HCT116 (cell line): ENCODE results near the gene BEND7. TPM values are rescaled to one million over a fixed set of nuclear protein-coding genes. Genes with fewer than 3 reads are reported as not detected.

Experiments used
- ATAC-seq: fragments of 200-7000 bp; cut with Tn5 transposase; 2 replicates; pipeline ENCODE4 v1.9.1; 2020; ENCODE audit warnings: mild to moderate bottlenecking, moderate library complexity
- BruUV-seq: library from RNA; stranded (reverse); fragments of 400-500 nt; replicated peaks from 2 replicates; lab custom pipeline; 2021; lab: Mats Ljungman, UMichigan
- CTCF ChIA-PET: fragments of 300-600 bp; sonication (Branson Sonifier 250); formaldehyde crosslinking; loops from one replicate; lab custom pipeline; 2021; ENCODE audit warnings: antibody characterized with exemption; lab: Charles Lee
- POLR2A ChIA-PET: fragments of 300-600, 350-600 bp; sonication (Branson Sonifier 250); formaldehyde crosslinking; loops from one replicate; lab custom pipeline; 2021; ENCODE audit warnings: antibody characterized with exemption; lab: Charles Lee
- RAD21 ChIA-PET, 2 experiments: fragments of 300-600 bp; sonication (Branson Sonifier 250); formaldehyde crosslinking; loops; one replicate each; lab custom pipeline; 2023; ENCODE audit warnings: low total read pairs in 2 of 2; ENCODE audit not compliant: uncharacterized antibody in 2 of 2, unreplicated experiment in 2 of 2, low non-redundant PET in 1 of 2; lab: Charles Lee
- DNase-seq: peaks from one replicate; pipeline ENCODE4 v3.0.0-alpha.2; 2010; ENCODE audit warnings: low read depth, low spot score
- H2AFZ ChIP-seq: fragments of 200-600 bp; shearing (Covaris generic), sonication (generic); 2 replicates; pipeline ENCODE4 v1.6.1; 2017; ENCODE audit warnings: low read depth, mixed run types, mixed read lengths, antibody characterized with exemption, low read length; ENCODE audit not compliant: poor library complexity, severe bottlenecking
- H3K27ac ChIP-seq: 2 replicates; pipeline ENCODE4 v1.5.1; 2012; ENCODE audit warnings: low read depth, low read length
- H3K27me3 ChIP-seq: fragments of 200-600 bp; sonication (generic); 2 replicates; pipeline ENCODE4 v1.6.1; 2016; ENCODE audit warnings: mixed run types, low read length, mixed read lengths; ENCODE audit not compliant: insufficient read depth
- H3K36me3 ChIP-seq, 2 experiments: fragments of 200-500 bp in 1 of 2; fragments of 200-600 bp in 1 of 2; sonication (Bioruptor generic) in 1 of 2; sonication (generic) in 1 of 2; 2 replicates each; pipeline versions ENCODE4 v1.5.1 to v1.6.1; 2014 to 2016; ENCODE audit warnings: low read length in 2 of 2, inconsistent platforms in 1 of 2, mixed read lengths in 1 of 2, mixed run types in 1 of 2; ENCODE audit not compliant: insufficient read depth in 2 of 2, control insufficient read depth in 1 of 2
- H3K4me1 ChIP-seq, 2 experiments: fragments of 200-600 bp in 1 of 2; sonication (generic) in 1 of 2; 2 replicates each; pipeline versions ENCODE4 v1.5.1 to v1.6.1; 2012 to 2017; ENCODE audit warnings: low read length in 2 of 2, inconsistent platforms in 1 of 2, mild to moderate bottlenecking in 1 of 2, mixed read lengths in 1 of 2, mixed run types in 1 of 2, moderate library complexity in 1 of 2; ENCODE audit not compliant: insufficient read depth in 2 of 2, control insufficient read depth in 1 of 2
- H3K4me2 ChIP-seq: fragments of 200-600 bp; sonication (generic); 2 replicates; pipeline ENCODE4 v1.6.1; 2017; ENCODE audit warnings: mixed run types, low read length, mixed read lengths
- H3K4me3 ChIP-seq, 2 experiments: fragments of 200-600 bp in 1 of 2; sonication (generic) in 1 of 2; replicated peaks in 1 of 2; 2 replicates each; pipeline ENCODE4 v1.5.1; 2011 to 2016; ENCODE audit warnings: low read length in 2 of 2, control low read depth in 1 of 2, low read depth in 1 of 2, mild to moderate bottlenecking in 1 of 2, mixed read lengths in 1 of 2, mixed run types in 1 of 2
- H3K79me2 ChIP-seq: fragments of 200-600 bp; sonication (generic); 2 replicates; pipeline ENCODE4 v1.6.1; 2017; ENCODE audit warnings: mild to moderate bottlenecking, mixed run types, low read length, moderate library complexity, mixed read lengths; ENCODE audit not compliant: insufficient read depth
- H3K9ac ChIP-seq: fragments of 200-600 bp; sonication (generic); 2 replicates; pipeline ENCODE4 v1.6.1; 2016; ENCODE audit warnings: low read length, mixed read lengths
- H3K9me2 ChIP-seq: fragments of 200-600 bp; sonication (generic), shearing (Covaris generic); 2 replicates; pipeline ENCODE4 v1.6.1; 2017; ENCODE audit warnings: mixed run types, mild to moderate bottlenecking, moderate library complexity; ENCODE audit not compliant: insufficient read depth
- H3K9me3 ChIP-seq, 2 experiments: fragments of 200-500 bp in 1 of 2; fragments of 200-600 bp in 1 of 2; sonication (Bioruptor generic) in 1 of 2; sonication (generic) in 1 of 2; 2 replicates each; pipeline ENCODE4 v1.6.1; 2014 to 2017; ENCODE audit warnings: low read length in 2 of 2, mixed read lengths in 2 of 2, inconsistent platforms in 1 of 2, low read depth in 1 of 2, mild to moderate bottlenecking in 1 of 2, mixed run types in 1 of 2, moderate library complexity in 1 of 2; ENCODE audit not compliant: control insufficient read depth in 1 of 2, insufficient read depth in 1 of 2
- H4K20me1 ChIP-seq: fragments of 200-600 bp; sonication (generic), shearing (Covaris generic); 2 replicates; pipeline ENCODE4 v1.6.1; 2017; ENCODE audit warnings: mixed run types, mild to moderate bottlenecking, moderate library complexity; ENCODE audit not compliant: insufficient read depth
- CBX3 ChIP-seq: IDR thresholded peaks from 2 replicates; pipeline ENCODE4 v1.6.1; 2012; ENCODE audit warnings: low read depth
- CEBPB ChIP-seq: IDR thresholded peaks from 2 replicates; pipeline ENCODE4 v1.6.1; 2012; ENCODE audit warnings: low read depth
- CTCF ChIP-seq, 3 experiments: fragments of 200-600 bp in 1 of 3; sonication (generic) in 1 of 3; IDR thresholded peaks in 2 of 3; conservative IDR thresholded peaks in 1 of 3; 2 replicates each; pipeline ENCODE4 v1.5.1; 2012 to 2017; ENCODE audit warnings: low read depth in 2 of 3, low read length in 2 of 3, antibody characterized with exemption in 1 of 3, borderline replicate concordance in 1 of 3, control low read depth in 1 of 3, mild to moderate bottlenecking in 1 of 3, mixed read lengths in 1 of 3, mixed run types in 1 of 3, moderate library complexity in 1 of 3; ENCODE audit not compliant: insufficient read depth in 1 of 3
- EGR1 ChIP-seq: IDR thresholded peaks from 2 replicates; pipeline ENCODE4 v1.6.1; 2012; ENCODE audit warnings: low read depth
- ELF1 ChIP-seq: IDR thresholded peaks from 2 replicates; pipeline ENCODE4 v1.6.1; 2012; ENCODE audit warnings: low read depth, borderline replicate concordance
- EZH2 ChIP-seq: fragments of 200-600 bp; sonication (generic); IDR thresholded peaks from 2 replicates; pipeline ENCODE4 v1.6.1; 2017; ENCODE audit warnings: antibody characterized with exemption, mixed run types
- FOSL1 ChIP-seq: IDR thresholded peaks from 2 replicates; pipeline ENCODE4 v1.6.1; 2012; ENCODE audit warnings: low read depth
- JUND ChIP-seq: IDR thresholded peaks from 2 replicates; pipeline ENCODE4 v1.6.1; 2012
- MAX ChIP-seq: IDR thresholded peaks from 2 replicates; pipeline ENCODE4 v1.6.1; 2012
- POLR2A ChIP-seq: IDR thresholded peaks from 2 replicates; pipeline ENCODE4 v1.7.0; 2011; ENCODE audit warnings: borderline replicate concordance; ENCODE audit not compliant: insufficient read depth, insufficient read length; ENCODE audit errors: extremely low read depth
- POLR2AphosphoS5 ChIP-seq: IDR thresholded peaks from 2 replicates; pipeline ENCODE4 v1.6.1; 2011; ENCODE audit warnings: mild to moderate bottlenecking, low read depth, low read length, moderate library complexity
- RAD21 ChIP-seq: IDR thresholded peaks from 2 replicates; pipeline ENCODE4 v1.6.1; 2012; ENCODE audit warnings: low read depth, mild to moderate bottlenecking
- REST ChIP-seq: IDR thresholded peaks from 2 replicates; pipeline ENCODE4 v1.6.1; 2012; ENCODE audit warnings: low read depth
- SIN3A ChIP-seq: IDR thresholded peaks from 2 replicates; pipeline ENCODE4 v1.6.1; 2012; ENCODE audit warnings: low read depth
- SP1 ChIP-seq: IDR thresholded peaks from 2 replicates; pipeline ENCODE4 v1.6.1; 2012; ENCODE audit warnings: low read depth
- SRF ChIP-seq: IDR thresholded peaks from 2 replicates; pipeline ENCODE4 v1.6.1; 2012; ENCODE audit warnings: low read depth
- YY1 ChIP-seq: IDR thresholded peaks from 2 replicates; pipeline ENCODE4 v1.6.1; 2011; ENCODE audit warnings: low read length, low read depth, moderate library complexity, mild to moderate bottlenecking; ENCODE audit not compliant: insufficient replicate concordance; ENCODE audit errors: extremely low read depth
- ZFX ChIP-seq: fragments of 450-650 bp; IDR thresholded peaks from 2 replicates; pipeline ENCODE4 v1.6.1; 2017
- intact Hi-C: fragments of 100-400 bp; cut with micrococcal nuclease; formaldehyde crosslinking; loops from 2 replicates; pipeline ENCODE4 v1.10.0; 2022
- total RNA-seq: library from RNA; stranded (reverse); gene quantifications from one replicate; pipeline ENCODE4 v1.2.1, GENCODE V29; 2021; ENCODE audit not compliant: unreplicated experiment

The BEND7 gene
- total RNA-seq, 1 experiment from 2014 or later = 13.8 TPM

- no peak for TF ChIP-seq ZFX
- no peak for TF ChIP-seq CEBPB
Observed at GRCh38 chr10:13496164-13496563, 32.6 kb downstream of the BEND7 start (continued).

- Histone ChIP-seq H3K9ac (no peak overlapping the region), H3K9me2 (no peaks in the 10 kb centered on the region), H3K4me2 (no peak overlapping the region), H3K79me2 (no peaks in the 10 kb centered on the region), H3K4me1 (no peaks in the 10 kb centered on the region), H3K27ac (no peak overlapping the region), H3K27me3 (no peaks in the 10 kb centered on the region), H3K4me3 (no peak overlapping the region), H4K20me1 (no peaks in the 10 kb centered on the region), H3K36me3 (no peaks in the 10 kb centered on the region), H3K9me3 (no peaks in the 10 kb centered on the region), H2AFZ (no peak overlapping the region)
- DNase-seq (no peak), ATAC-seq (no peak)
- ChIA-PET CTCF (no interaction called here), POLR2A (no interaction called here), RAD21 (no interaction called here)
- intact Hi-C loops = no loop called here
- no TSS peak for BruUV-seq
- TF ChIP-seq REST = no peak
- no peak for TF ChIP-seq YY1
- TF ChIP-seq POLR2AphosphoS5 = no peak
- no peak for TF ChIP-seq SRF
- no peak for TF ChIP-seq EGR1
- no peak for TF ChIP-seq FOSL1
- TF ChIP-seq SIN3A = no peak
- TF ChIP-seq SP1 = no peak
- no peak for TF ChIP-seq ELF1
- no peak for TF ChIP-seq EZH2
- no peak for TF ChIP-seq CBX3
- no peak for TF ChIP-seq CTCF (IDR thresholded peaks at IDR 0.05 in 2 of 3, conservative IDR thresholded peaks at IDR 0.05 in 1 of 3; ENCODE audit: borderline replicate concordance in 1 of 3, insufficient read depth in 1 of 3, low read depth in 2 of 3, low read length in 2 of 3)
- TF ChIP-seq JUND = no peak
- TF ChIP-seq RAD21 = no peak
- no peak for TF ChIP-seq POLR2A
- TF ChIP-seq MAX = no peak
- TF ChIP-seq ZFX = no peak
Observed at GRCh38 chr10:13492493-13493180, 36.2 kb downstream of the BEND7 start.
